GM23248 (cell line): ENCODE data around the gene CCDC117.

Experiments used
- EZH2 ChIP-seq: fragments of 200-600 bp; sonication (generic); IDR thresholded peaks from 2 replicates; pipeline ENCODE4 v1.6.1; 2018; ENCODE audit warnings: antibody characterized with exemption, mild to moderate bottlenecking; ENCODE audit not compliant: insufficient read depth, poor library complexity, severe bottlenecking
- EZH2phosphoT487 ChIP-seq: fragments of 200-600 bp; sonication (generic); IDR thresholded peaks from 2 replicates; pipeline ENCODE4 v1.6.1; 2018; ENCODE audit warnings: antibody characterized with exemption, moderate library complexity, mild to moderate bottlenecking, low read depth; ENCODE audit not compliant: insufficient read depth

DNA sequence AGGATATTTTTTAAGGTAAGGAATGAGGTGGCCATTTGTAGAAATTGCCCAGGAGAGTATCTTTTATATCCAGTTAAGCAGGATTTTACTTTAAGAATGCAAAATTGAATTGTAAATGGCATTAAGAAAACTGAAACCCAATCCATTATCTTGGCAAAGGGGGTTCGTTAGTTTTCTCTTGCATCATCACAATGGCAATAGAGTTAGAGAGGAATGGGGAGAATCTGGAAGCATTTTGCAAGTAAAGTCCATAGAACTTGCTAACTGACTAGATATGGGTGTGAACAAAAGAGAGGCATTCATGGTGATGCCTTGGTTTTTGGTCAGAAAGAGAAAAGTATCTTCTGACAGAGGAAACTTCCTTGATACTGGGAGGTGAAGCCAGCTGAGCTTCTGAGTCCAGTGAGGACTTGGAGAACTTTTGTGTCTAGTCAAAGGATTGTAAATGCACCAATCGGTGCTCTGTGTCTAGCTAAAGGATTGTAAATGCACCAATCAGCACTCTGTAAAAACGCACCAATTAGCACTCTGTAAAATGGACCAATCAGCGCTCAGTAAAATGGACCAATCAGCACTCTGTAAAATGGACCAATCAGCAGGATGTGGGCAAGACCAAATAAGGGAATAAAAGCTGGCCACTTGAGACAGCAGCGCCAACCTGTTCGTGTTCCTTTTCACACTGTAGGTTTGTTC, 3.6 kb upstream of the CCDC117 start:
- TF ChIP-seq EZH2phosphoT487 (no peak), EZH2 (no peak)
